HG03520 (cell line): ENCODE measurements around the gene CCDC40.

Experiments
- ATAC-seq: cut with Tn5 transposase; IDR thresholded peaks from one replicate; pipeline ENCODE4 v1.9.1; 2021; ENCODE audit warnings: mild to moderate bottlenecking, moderate library complexity; ENCODE audit not compliant: unreplicated experiment

Gene CCDC40

GRCh38 chr17:80017226-80018010 is 19.0 kb upstream of the CCDC40 start:
- ATAC-seq: no peak

DNA sequence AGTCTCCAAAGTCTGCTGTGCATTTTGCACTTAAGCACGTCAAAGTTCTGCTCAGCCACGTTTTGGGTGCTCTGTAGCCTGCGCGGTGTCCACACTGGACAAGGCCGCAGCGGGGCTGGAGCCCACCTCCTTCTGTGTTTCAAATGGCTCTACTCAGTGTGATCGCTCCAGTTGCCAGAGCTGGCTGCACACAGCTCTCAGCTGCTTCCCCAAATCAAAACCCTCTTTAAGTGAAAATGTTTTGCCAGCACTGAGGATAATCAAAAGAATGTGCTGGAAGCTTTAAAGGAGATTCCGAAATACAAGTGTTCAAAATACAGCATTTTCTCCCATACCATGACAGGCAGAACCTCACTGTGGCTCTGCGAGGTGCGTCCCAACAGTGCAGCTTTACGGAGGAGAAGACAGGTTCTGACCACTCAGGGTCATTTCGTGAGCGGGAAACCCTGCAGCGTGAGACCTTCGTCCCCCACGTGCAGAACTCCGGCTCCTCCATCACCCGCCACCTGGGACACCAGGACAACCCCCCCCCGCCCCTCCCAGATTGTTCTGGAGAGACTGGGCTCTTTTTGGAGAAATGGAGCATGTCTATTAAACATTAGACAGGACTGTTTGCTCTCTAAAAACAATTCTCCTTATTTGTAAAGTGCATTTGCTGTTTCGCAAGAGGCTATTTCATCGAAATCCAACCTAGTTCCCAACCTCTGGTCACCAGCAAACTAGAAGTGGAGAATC is 17.4 kb upstream of the CCDC40 start:
- no peak for ATAC-seq

- ATAC-seq: no peak
These were observed 14.8 kb upstream of the CCDC40 start for GRCh38 chr17:80021600-80021999.

- ATAC-seq: no peak
These were observed 12.8 kb upstream of the CCDC40 start for GRCh38 chr17:80023481-80024205.

DNA sequence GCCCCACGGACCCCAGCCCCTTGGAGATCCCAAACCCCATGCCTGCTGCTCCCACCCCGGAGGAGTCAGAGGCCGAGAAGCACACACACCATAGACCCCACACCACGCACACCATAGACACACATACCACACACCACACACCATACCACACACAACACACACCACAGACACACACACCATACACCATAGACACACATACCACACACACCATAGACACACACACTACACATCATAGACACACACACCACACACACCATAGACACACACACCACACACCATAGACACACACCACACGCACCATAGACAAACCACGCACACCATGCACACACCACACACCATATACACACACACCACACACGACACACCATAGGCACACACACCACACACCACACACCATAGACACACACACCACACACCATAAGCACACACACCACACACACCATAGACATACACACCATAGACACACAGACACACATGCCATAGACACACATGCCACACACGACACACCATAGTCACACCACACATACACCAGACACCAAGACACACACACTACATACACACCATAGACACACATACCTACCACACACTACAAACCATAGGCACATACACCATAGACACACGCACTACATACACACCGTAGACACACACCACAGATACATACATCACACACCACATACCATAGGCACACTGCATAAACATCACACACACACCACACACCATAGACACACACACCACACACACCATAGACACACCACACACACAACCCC is 12.1 kb upstream of the CCDC40 start:
- ATAC-seq: no peak

GRCh38 chr17:80025140-80025539 is 11.3 kb upstream of the CCDC40 start:
- no peak for ATAC-seq

- no peak for ATAC-seq
These were observed 10.6 kb upstream of the CCDC40 start for GRCh38 chr17:80025796-80026195.

GRCh38 chr17:80026359-80027042 is 9.9 kb upstream of the CCDC40 start:
- ATAC-seq: no peak

DNA sequence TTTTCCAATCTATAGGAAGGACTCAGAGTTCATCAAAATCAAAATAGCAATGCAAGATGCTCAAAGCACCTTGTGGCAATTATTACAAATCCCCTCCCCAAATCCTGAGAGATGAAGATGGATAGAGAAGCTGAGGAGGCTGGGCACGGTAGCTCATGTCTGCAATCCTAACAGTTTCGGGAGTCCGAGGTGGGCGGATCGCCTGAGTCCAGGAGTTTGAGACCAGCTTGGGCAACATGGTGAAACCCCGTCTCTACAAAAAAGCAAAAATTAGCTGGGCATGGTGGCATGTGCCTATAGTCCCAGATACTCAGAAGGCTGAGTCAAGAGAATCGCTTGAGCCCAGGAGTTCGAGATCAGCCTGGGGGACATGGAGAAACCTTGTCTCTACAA is 9.4 kb upstream of the CCDC40 start:
- ATAC-seq: no peak

DNA sequence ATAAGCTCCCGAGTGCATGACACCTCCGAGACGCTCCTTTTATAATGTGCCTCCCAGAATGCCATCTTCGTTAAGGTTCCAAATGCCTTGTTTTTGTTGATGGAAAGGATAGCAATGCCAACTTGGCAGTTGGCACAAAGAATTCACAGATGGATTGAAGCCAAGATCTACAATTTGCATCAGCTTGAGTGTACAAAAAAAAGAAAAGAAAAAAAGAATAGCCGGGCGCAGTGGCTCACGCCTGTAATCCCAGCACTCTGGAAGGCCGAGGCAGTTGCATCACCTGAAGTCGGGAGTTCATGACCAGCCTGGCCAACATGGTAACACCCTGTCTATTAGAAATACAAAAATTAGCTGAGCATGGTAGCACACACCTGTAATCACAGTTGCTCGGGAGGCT is 8.4 kb upstream of the CCDC40 start:
- no peak for ATAC-seq

DNA sequence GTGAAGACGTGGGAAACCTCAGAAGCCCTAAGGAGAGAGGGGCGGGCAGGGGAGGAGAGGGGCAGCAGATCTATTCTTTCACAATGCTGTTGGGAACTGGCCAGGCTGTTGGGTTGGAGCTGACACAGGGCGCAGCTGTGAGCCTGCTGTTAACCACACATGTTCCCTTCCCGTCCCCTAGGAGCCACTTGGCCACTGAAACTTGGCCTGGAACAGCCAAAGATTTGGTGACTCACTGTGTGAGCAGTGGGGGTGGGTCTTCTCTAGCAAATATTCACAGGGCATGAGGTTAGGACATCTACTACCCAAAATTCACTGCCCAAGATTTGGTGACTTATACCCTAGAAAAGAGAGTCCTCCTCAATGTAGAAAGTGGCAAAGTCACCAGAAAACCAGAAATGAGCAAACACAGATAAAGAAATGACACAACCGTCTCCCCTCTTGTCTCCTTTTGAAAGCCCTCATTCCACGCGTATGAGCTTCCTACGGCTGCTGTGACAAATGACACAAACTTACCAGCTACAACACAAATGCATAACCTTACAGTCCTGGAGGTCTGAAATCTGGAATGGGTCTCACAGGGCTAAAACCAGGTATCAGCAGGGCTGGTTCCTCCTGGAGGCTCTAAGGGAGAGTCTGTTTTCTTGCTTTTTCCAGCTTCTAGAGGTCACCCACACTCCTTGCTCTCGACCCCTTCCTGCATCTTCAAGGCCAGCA is 7.0 kb upstream of the CCDC40 start:
- ATAC-seq: no peak

DNA sequence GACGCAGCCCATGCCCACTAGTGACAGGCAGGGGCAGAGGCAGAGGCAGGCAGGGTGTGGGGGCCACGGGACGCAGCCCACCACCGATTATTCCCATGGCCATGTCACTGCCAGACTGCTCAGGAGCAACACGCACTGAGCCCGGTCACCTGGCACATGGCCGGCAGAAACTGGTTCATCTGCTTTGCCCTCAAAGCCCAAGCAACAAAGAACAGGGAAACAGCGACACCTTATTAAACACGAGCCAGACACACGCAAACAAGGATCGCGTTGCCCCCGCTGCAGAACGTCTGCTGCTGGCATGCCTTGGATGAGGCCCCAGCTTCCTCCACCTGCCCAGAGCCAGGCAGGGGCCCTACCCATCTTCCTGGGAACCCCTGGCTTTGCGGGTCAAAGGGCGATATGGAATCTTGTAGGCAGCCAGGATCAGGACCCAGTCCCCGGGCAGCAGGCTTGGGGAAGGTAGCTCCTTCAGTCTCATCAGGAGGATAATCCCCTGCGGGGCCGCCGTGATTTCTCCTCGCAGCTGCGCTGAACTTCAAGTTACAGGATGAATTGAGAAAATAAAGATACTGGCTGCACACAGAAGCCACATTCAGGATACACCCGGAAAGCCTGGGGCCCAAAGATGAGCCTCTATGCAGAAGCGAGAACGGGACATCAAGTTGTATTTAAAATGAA is 5.6 kb upstream of the CCDC40 start:
- ATAC-seq: no peak

DNA sequence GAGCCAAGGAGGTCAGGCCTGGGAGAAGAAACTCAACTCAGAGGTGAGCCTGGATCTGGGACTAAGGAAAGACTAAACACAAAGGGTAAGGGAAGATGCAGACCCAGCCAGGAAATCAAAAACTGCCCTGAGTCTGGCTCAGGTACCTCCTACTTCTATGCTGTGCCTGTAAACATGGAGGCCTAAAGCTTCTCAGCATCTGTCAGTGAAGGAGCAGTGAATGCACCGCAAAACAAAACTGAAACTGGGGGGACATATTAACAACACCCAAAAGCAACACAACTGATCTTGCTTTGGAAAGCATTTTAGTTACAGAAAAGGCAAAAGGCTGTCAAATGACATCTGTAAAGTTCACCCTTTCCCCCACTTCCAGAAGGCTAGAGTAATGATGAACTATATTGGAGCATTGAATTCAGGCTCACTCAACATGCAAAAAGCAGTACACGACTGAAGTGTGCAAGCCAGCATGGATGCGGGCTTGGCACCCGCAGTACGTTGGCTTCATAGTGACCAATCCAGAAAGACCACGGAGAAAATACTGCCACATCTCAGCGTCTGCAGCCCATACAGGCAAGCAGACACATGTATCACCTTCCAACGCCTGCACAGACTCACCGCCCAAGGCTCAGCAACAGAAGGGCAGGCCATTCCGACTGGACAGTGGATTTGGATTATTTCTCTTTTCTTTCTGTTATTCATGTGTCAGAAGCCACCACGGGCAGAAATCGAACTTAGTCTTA is 4.6 kb upstream of the CCDC40 start:
- no peak for ATAC-seq

DNA sequence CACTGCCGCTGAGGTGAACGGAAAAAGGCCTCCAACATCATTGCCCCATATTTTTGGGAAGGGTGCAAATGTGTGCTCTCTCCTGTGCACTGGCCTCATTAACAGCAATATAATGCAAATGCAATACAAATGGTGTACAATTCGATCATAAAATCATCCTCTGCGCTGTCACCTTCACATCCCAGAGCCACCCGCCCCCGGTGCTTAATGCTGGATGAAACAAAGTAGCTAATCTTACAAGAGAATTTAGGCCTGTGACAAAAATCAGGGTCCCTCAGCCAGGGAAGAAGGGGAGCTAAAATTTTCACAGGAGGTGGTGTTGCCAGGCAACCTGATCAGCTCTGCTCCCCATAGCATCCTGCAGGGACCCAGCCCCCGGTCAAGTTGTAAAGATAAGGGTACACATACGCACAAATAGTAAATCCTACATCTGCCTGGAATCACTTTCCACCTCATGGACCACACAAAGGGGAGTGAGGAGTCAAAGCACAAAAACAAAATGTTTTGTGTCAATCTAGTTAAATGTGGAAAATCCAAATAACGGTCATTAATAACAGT is 3.7 kb upstream of the CCDC40 start:
- no peak for ATAC-seq

DNA sequence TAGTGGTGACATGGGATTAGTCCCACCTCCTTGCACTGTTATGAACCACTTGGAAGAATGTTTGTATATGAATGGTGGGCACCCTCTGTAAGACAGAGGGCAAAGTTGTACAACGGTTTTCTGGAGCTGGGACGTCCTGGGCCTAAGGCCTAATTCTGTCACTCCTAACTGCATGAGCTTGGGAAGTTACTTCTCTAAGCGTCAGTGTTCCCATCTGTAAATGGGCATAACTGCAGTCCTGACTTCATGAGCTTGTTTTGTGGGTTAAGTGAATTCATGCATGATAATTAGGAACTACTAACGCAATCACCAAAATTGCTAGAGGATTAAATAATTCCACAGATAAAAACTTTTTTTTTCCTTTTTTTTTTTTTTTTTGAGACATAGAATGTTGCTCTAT is 2.6 kb upstream of the CCDC40 start:
- no peak for ATAC-seq

- ATAC-seq: no peak
These were observed 1.4 kb upstream of the CCDC40 start for GRCh38 chr17:80034791-80035686.

DNA sequence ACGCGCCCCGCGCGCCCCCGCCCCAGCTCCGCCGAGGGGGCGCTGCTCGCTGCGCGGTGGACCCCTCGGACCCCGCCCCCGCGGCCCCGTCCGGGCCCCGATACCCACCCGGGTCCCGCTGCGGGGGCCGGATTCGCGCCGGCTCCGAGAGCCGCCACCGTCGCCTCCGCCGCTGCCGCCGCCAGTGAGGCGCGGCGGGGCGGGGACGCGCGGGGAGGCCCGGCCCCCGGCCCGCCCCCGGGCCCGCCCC is 830 bp upstream of the CCDC40 start, which contains the start of gene TBC1D16:
TBC1D16 (minus strand) TSS at position 186 of the 250 bp plus-strand sequence. CDS start 22,325 bp downstream, outside the sequence.
- no peak for ATAC-seq
